Fibroblast of lung (primary cell): ENCODE results near the gene XXYLT1. TPM values are rescaled to one million over a fixed set of nuclear protein-coding genes. Genes with fewer than 3 reads are reported as not detected.

ENCODE experiments used
- DNase-seq, 2 donors: peaks; one replicate each; pipeline versions ENCODE4 v3.0.0 to v3.0.0-alpha.2; 2010; ENCODE audit warnings: low read depth in 2 of 2
- H2AFZ ChIP-seq: 2 replicates; pipeline ENCODE4 v1.5.1; 2012; ENCODE audit warnings: low read length, control low read depth, inconsistent platforms
- H3K27ac ChIP-seq: 2 replicates; pipeline ENCODE4 v1.5.1; 2011; ENCODE audit warnings: low read length, control low read depth; ENCODE audit not compliant: insufficient read depth
- H3K27me3 ChIP-seq: 2 replicates; pipeline ENCODE4 v1.5.1; 2011; ENCODE audit warnings: mild to moderate bottlenecking, low read length; ENCODE audit not compliant: control insufficient read depth, insufficient read depth
- H3K36me3 ChIP-seq: 2 replicates; pipeline ENCODE4 v1.5.1; 2011; ENCODE audit warnings: low read length; ENCODE audit not compliant: control insufficient read depth, insufficient read depth
- H3K4me1 ChIP-seq: 2 replicates; pipeline ENCODE4 v1.5.1; 2011; ENCODE audit warnings: low read length; ENCODE audit not compliant: control insufficient read depth, insufficient read depth; ENCODE audit errors: extremely low read depth
- H3K4me2 ChIP-seq: 2 replicates; pipeline ENCODE4 v1.5.1; 2011; ENCODE audit warnings: low read length, control low read depth; ENCODE audit not compliant: insufficient read depth; ENCODE audit errors: extremely low read depth
- H3K4me3 ChIP-seq, 4 experiments: fragments of 200-600 bp in 1 of 4; sonication (generic) in 1 of 4; replicated peaks in 1 of 4; 2 replicates each; pipeline ENCODE4 v1.5.1; 2011 to 2016; ENCODE audit warnings: low read length in 4 of 4, low read depth in 3 of 4, mild to moderate bottlenecking in 3 of 4, control low read depth in 2 of 4, inconsistent platforms in 1 of 4, mixed read lengths in 1 of 4; ENCODE audit not compliant: insufficient read depth in 1 of 4; ENCODE audit errors: control extremely low read depth in 1 of 4
- H3K79me2 ChIP-seq: 2 replicates; pipeline ENCODE4 v1.5.1; 2012; ENCODE audit warnings: mild to moderate bottlenecking, low read length, inconsistent platforms; ENCODE audit not compliant: control insufficient read depth, insufficient read depth
- H3K9ac ChIP-seq: 2 replicates; pipeline ENCODE4 v1.5.1; 2011; ENCODE audit warnings: mild to moderate bottlenecking, low read length, control low read depth; ENCODE audit not compliant: insufficient read depth
- H3K9me3 ChIP-seq: 2 replicates; pipeline ENCODE4 v1.5.1; 2012; ENCODE audit warnings: low read depth, low read length; ENCODE audit not compliant: control insufficient read depth, insufficient read depth
- H4K20me1 ChIP-seq: 2 replicates; pipeline ENCODE4 v1.5.1; 2011; ENCODE audit warnings: low read length; ENCODE audit not compliant: control insufficient read depth, insufficient read depth; ENCODE audit errors: extremely low read depth
- CTCF ChIP-seq, 2 donors: IDR thresholded peaks in 1 of 2; conservative IDR thresholded peaks in 1 of 2; 1 replicate in 1 of 2; 2 replicates in 1 of 2; pipeline ENCODE4 v1.5.1; 2011 to 2012; ENCODE audit warnings: low read length in 2 of 2, control low read depth in 1 of 2, inconsistent platforms in 1 of 2, low read depth in 1 of 2, mild to moderate bottlenecking in 1 of 2
- EZH2 ChIP-seq: IDR thresholded peaks from 2 replicates; pipeline ENCODE4 v1.5.1; 2012; ENCODE audit warnings: low read length, control low read depth, mild to moderate bottlenecking; ENCODE audit errors: missing control alignments
- polyA plus RNA-seq, 2 donors: library from polyadenylated mRNA; depleted of rRNA in 1 of 2; stranded (reverse) in 1 of 2; unstranded in 1 of 2; fragments of >200 nt; gene quantifications; 2 replicates each; pipeline ENCODE4 v1.2.1, GENCODE V29; 2011 to 2012; ENCODE audit warnings: missing spikeins in 1 of 2
- total RNA-seq: library from RNA; depleted of rRNA; stranded (reverse); fragments of >200 nt; gene quantifications from 2 replicates; pipeline ENCODE4 v1.2.1, GENCODE V29; 2014

XXYLT1 gene
- total and polyA plus RNA-seq, 2 donors (not counting 1 experiment from before 2014, with no cell fraction given): 12.4 to 18.5 TPM

- H3K79me2 ChIP-seq: peaks cover 2% of the 10 kb centered on the region
- H3K36me3 ChIP-seq: no peaks in the 10 kb centered on the region
- no peak for TF ChIP-seq CTCF (conservative IDR thresholded peaks at IDR 0.05 in 1 of 2, IDR thresholded peaks at IDR 0.05 in 1 of 2; ENCODE audit: low read depth in 1 of 2, low read length in 2 of 2)
- no peak for TF ChIP-seq EZH2
Measured at GRCh38 chr3:195251336-195252065, 19.5 kb downstream of the XXYLT1 start.

GRCh38 chr3:195250473-195251251, 20.3 kb downstream of the XXYLT1 start:
- Histone ChIP-seq H4K20me1 (no peaks in the 10 kb centered on the region), H3K4me1 (no peaks in the 10 kb centered on the region), H3K4me2 (no peak overlapping the region), H3K27ac (no peak overlapping the region), H3K9me3 (no peaks in the 10 kb centered on the region), H2AFZ (no peak overlapping the region), H3K79me2 (peaks cover 2% of the 10 kb centered on the region), H3K4me3 (no peak overlapping the region), H3K27me3 (no peaks in the 10 kb centered on the region), H3K9ac (no peak overlapping the region), H3K36me3 (no peaks in the 10 kb centered on the region)
- peak; percentile 36 to 66 for TF ChIP-seq CTCF (conservative IDR thresholded peaks at IDR 0.05 in 1 of 2, IDR thresholded peaks at IDR 0.05 in 1 of 2; ENCODE audit: low read depth in 1 of 2, low read length in 2 of 2)
- TF ChIP-seq EZH2: no peak
- peak in 1 of 2 donors; percentile 43 for DNase-seq

More at GRCh38 chr3:195251336-195252065, 19.5 kb downstream of the XXYLT1 start:
- no peak overlapping the region for H3K9ac ChIP-seq
- no peak overlapping the region for H2AFZ ChIP-seq
- no peaks in the 10 kb centered on the region for H4K20me1 ChIP-seq
- no peak overlapping the region for H3K4me2 ChIP-seq
- no peaks in the 10 kb centered on the region for H3K4me1 ChIP-seq
- H3K9me3 ChIP-seq: no peaks in the 10 kb centered on the region
- no peaks in the 10 kb centered on the region for H3K27me3 ChIP-seq
- H3K4me3 ChIP-seq: no peak overlapping the region
- no peak overlapping the region for H3K27ac ChIP-seq
- no peak for DNase-seq

GRCh38 chr3:195249858-195250464, 21.0 kb downstream of the XXYLT1 start:
- Histone ChIP-seq H2AFZ (no peak overlapping the region), H4K20me1 (no peaks in the 10 kb centered on the region), H3K9me3 (no peaks in the 10 kb centered on the region), H3K36me3 (no peaks in the 10 kb centered on the region), H3K79me2 (peaks cover 2% of the 10 kb centered on the region), H3K27me3 (no peaks in the 10 kb centered on the region), H3K4me1 (no peaks in the 10 kb centered on the region), H3K4me3 (no peak overlapping the region), H3K27ac (no peak overlapping the region), H3K4me2 (no peak overlapping the region), H3K9ac (no peak overlapping the region)
- no peak for TF ChIP-seq CTCF (conservative IDR thresholded peaks at IDR 0.05 in 1 of 2, IDR thresholded peaks at IDR 0.05 in 1 of 2; ENCODE audit: low read depth in 1 of 2, low read length in 2 of 2)
- TF ChIP-seq EZH2: no peak
- no peak for DNase-seq
